PC-9 (cell line): Measurements from ENCODE around the gene MAST1.

ENCODE experiments used
- EZH2 ChIP-seq: fragments of 200-600 bp; sonication (generic); IDR thresholded peaks from 2 replicates; pipeline ENCODE4 v1.8.0; 2017; ENCODE audit warnings: antibody characterized with exemption, low read depth
- TF ChIP-seq, protein P1 (sequence below): fragments of 200-600 bp; sonication (generic); conservative IDR thresholded peaks from 2 replicates; pipeline ENCODE4 v1.6.1; 2017; ENCODE audit warnings: mixed run types, antibody characterized with exemption, mild to moderate bottlenecking, moderate library complexity

DNA sequence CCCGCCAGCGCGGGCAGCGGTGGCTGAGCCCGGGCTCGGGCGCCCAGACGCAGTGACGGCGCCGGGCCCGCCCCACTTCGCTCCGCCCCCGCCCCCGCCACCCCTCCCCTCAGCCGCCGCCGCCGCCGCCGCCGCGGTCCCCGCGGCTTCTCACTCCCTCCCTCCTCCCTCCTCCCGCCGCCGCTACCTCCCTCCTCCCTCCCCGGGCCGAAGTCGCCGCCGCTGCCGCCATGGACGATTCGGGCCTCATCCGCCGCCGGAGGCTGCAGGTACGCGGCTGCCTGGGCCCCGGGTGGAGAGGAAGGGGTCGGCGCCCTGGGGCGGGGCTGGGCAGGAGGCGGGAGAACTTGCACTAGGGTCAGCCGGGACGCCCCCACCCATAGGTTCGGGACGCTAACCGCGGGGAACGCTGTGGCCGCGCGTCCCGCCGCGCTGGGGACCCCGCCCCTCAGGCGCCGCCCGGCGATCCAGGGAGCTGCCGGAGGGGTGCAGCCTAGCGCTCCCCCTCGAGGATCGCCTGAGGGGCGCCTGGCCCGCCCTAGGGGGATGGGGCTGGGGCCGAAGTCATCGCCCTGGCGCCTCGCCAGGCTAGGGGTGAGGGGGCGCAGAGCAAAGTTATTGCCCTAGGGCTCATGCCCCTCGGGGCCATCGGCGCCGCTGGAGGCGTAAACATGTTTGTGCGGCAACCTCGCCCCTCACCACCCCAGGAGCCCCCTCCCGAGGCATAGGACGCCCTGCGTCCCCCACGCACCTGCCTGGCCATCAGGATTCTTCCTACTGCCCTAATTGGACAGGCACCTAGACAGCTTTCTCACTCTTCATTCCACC is 4.4 kb upstream of the MAST1 start:
- TF ChIP-seq, protein P1, sequence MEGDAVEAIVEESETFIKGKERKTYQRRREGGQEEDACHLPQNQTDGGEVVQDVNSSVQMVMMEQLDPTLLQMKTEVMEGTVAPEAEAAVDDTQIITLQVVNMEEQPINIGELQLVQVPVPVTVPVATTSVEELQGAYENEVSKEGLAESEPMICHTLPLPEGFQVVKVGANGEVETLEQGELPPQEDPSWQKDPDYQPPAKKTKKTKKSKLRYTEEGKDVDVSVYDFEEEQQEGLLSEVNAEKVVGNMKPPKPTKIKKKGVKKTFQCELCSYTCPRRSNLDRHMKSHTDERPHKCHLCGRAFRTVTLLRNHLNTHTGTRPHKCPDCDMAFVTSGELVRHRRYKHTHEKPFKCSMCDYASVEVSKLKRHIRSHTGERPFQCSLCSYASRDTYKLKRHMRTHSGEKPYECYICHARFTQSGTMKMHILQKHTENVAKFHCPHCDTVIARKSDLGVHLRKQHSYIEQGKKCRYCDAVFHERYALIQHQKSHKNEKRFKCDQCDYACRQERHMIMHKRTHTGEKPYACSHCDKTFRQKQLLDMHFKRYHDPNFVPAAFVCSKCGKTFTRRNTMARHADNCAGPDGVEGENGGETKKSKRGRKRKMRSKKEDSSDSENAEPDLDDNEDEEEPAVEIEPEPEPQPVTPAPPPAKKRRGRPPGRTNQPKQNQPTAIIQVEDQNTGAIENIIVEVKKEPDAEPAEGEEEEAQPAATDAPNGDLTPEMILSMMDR = no peak
- no peak for TF ChIP-seq EZH2
